ENCODE measurements around the gene PLA1A.

The PLA1A gene

DNA sequence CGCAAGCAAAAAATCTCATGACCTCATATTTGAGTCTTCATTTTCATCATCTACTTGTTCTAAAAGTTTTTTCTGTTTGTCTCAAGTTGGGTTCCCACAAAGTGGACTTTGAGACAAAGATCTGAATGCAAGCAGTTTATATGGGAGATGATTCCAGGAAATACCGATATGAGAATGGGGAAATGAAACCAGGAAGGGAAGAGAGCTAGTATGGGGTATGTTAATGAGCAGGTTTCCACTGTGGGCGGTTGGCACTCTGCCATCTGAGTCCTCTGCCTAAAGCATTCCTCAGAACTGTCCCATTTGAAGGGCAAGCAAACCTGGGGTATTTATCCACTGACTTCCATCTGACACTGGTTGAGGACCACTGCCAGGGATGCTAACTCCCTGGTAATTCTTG lies 9.6 kb upstream of the PLA1A start:
- Histone ChIP-seq H3K4me2 (no peak overlapping the region), H3K36me3 (ENCODE audit: insufficient read depth) (no peaks in the 10 kb centered on the region), H3K4me1 (ENCODE audit: low read depth, poor library complexity, severe bottlenecking) (no peaks in the 10 kb centered on the region)

DNA sequence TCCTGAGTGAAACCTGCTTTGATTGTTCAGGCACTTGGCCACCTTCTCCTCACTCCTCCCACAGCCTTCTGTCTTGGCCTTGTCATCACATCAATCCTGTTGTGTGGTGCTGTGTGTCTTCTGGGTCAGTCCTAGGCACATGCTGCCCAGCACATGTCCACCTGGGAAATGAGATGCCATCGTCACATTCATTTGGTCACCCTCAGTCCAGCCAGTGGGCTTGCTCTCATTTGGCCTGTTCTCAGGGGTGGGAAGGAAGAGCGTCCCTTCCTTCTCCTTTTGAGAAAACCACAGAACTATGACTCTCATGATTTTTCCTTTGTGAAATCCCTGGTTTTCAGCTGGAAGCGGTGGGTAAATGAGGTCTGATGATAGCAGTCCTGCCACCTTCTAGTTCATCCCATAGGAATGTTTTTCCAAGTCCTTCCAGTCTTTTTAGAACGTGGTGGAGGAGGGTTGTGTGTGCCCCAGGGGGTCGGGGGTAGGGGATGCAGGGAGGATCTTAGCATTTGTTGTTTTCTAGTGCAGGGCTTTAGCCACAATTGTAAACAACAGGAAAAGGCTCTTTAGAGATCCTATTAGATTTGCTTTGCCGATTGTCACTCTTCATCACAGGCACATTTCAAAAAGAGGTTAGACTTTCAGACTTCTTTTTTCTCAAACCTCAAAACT lies 8.4 kb upstream of the PLA1A start:
- H3K4me3 ChIP-seq (IDR thresholded peaks at IDR 0.05; ENCODE audit: insufficient read depth, low read depth, low read length), result no peak overlapping the region
- no peaks in the 10 kb centered on the region for H3K36me3 ChIP-seq (ENCODE audit: insufficient read depth)
- no peaks in the 10 kb centered on the region for H3K4me1 ChIP-seq (ENCODE audit: low read depth, poor library complexity, severe bottlenecking)
- no peaks in the 10 kb centered on the region for H3K27me3 ChIP-seq (ENCODE audit: insufficient read depth, low read depth)
- no peak overlapping the region for H3K4me2 ChIP-seq
- no peak overlapping the region for H3K27ac ChIP-seq
- no peak overlapping the region for H3K9ac ChIP-seq
- H4K20me1 ChIP-seq (ENCODE audit: insufficient read depth), result no peaks in the 10 kb centered on the region
- TF ChIP-seq, protein P1, sequence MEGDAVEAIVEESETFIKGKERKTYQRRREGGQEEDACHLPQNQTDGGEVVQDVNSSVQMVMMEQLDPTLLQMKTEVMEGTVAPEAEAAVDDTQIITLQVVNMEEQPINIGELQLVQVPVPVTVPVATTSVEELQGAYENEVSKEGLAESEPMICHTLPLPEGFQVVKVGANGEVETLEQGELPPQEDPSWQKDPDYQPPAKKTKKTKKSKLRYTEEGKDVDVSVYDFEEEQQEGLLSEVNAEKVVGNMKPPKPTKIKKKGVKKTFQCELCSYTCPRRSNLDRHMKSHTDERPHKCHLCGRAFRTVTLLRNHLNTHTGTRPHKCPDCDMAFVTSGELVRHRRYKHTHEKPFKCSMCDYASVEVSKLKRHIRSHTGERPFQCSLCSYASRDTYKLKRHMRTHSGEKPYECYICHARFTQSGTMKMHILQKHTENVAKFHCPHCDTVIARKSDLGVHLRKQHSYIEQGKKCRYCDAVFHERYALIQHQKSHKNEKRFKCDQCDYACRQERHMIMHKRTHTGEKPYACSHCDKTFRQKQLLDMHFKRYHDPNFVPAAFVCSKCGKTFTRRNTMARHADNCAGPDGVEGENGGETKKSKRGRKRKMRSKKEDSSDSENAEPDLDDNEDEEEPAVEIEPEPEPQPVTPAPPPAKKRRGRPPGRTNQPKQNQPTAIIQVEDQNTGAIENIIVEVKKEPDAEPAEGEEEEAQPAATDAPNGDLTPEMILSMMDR (conservative IDR thresholded peaks at IDR 0.05; ENCODE audit: low read depth, low read length), result no peak
- no peaks in the 10 kb centered on the region for H3K79me2 ChIP-seq (ENCODE audit: insufficient read depth, low read depth)
- no peak overlapping the region for H2AFZ ChIP-seq (ENCODE audit: low read depth)

More for the DNA sequence above, 9.6 kb upstream of the PLA1A start:
- Histone ChIP-seq H3K4me3 (IDR thresholded peaks at IDR 0.05; ENCODE audit: insufficient read depth, low read depth, low read length) (no peak overlapping the region), H3K27me3 (ENCODE audit: insufficient read depth, low read depth) (no peaks in the 10 kb centered on the region), H3K79me2 (ENCODE audit: insufficient read depth, low read depth) (no peaks in the 10 kb centered on the region), H3K27ac (no peak overlapping the region), H3K9ac (no peak overlapping the region), H2AFZ (ENCODE audit: low read depth) (no peak overlapping the region), H4K20me1 (ENCODE audit: insufficient read depth) (no peaks in the 10 kb centered on the region)
- TF ChIP-seq, protein P1 (conservative IDR thresholded peaks at IDR 0.05; ENCODE audit: low read depth, low read length), result no peak

DNA sequence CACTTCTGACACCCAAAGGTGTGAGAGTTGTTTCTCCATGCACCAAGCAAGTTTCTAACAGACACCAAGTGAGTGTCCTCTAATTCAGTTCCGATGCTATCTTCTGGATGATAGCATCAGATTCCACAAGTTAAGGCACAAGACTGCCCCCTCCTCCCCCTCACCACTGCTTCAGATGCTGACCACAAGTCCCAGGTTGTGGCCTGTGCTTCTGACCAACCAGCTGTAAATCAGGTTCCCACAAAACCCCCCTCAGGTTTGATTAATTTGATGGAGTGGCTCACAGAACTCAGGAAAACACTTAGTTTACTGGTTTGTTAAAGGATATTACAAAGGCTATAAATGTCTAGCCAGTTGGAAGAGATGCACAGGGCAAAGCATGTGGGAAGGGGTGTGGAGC lies 7.0 kb upstream of the PLA1A start:
- Histone ChIP-seq H3K36me3 (ENCODE audit: insufficient read depth) (no peaks in the 10 kb centered on the region), H3K27me3 (ENCODE audit: insufficient read depth, low read depth) (no peaks in the 10 kb centered on the region), H3K9ac (no peak overlapping the region), H4K20me1 (ENCODE audit: insufficient read depth) (no peaks in the 10 kb centered on the region), H3K27ac (no peak overlapping the region), H3K79me2 (ENCODE audit: insufficient read depth, low read depth) (no peaks in the 10 kb centered on the region), H3K4me1 (ENCODE audit: low read depth, poor library complexity, severe bottlenecking) (peaks cover under 1% of the 10 kb centered on the region), H2AFZ (ENCODE audit: low read depth) (no peak overlapping the region), H3K4me2 (no peak overlapping the region), H3K4me3 (IDR thresholded peaks at IDR 0.05; ENCODE audit: insufficient read depth, low read depth, low read length) (no peak overlapping the region)
- TF ChIP-seq, protein P1 (conservative IDR thresholded peaks at IDR 0.05; ENCODE audit: low read depth, low read length), result no peak

DNA sequence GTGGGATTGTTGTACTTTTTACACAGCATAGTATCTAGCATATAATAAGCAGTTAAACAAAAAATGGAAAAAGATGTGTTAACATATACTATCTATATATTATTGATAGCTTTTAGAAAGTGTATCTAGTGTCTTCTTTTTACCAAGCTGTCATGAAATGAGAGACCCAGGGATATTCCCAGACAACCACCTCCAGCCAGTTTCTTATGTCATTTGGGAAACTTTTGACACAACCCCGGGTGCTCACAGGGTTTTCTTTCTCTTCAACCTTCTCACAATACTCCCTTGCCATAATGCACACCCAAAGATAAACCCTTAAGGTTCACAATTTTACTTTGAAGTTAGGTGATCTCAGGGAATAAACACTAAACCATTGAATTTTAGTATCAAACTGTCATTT lies 4.8 kb upstream of the PLA1A start:
- no peaks in the 10 kb centered on the region for H3K36me3 ChIP-seq (ENCODE audit: insufficient read depth)
- H4K20me1 ChIP-seq (ENCODE audit: insufficient read depth), result no peaks in the 10 kb centered on the region
- TF ChIP-seq, protein P1 (conservative IDR thresholded peaks at IDR 0.05; ENCODE audit: low read depth, low read length), result no peak
- H3K27me3 ChIP-seq (ENCODE audit: insufficient read depth, low read depth), result no peaks in the 10 kb centered on the region
- H3K9ac ChIP-seq, result no peak overlapping the region
- peaks cover 18% of the 10 kb centered on the region for H3K4me1 ChIP-seq (ENCODE audit: low read depth, poor library complexity, severe bottlenecking)
- no peak overlapping the region for H3K27ac ChIP-seq
- no peaks in the 10 kb centered on the region for H3K79me2 ChIP-seq (ENCODE audit: insufficient read depth, low read depth)
- H2AFZ ChIP-seq (ENCODE audit: low read depth), result no peak overlapping the region
- H3K4me2 ChIP-seq, result no peak overlapping the region
- no peak overlapping the region for H3K4me3 ChIP-seq (IDR thresholded peaks at IDR 0.05; ENCODE audit: insufficient read depth, low read depth, low read length)
